HepG2 (cell line): ENCODE measurements around the gene CLIC5. TPM values are rescaled to one million over a fixed set of nuclear protein-coding genes. Genes with fewer than 3 reads are reported as not detected.

Source experiments
- ATAC-seq: fragments of 200-7000 bp; cut with Tn5 transposase; 3 replicates; pipeline ENCODE4 v1.9.1; 2020; ENCODE audit warnings: mild to moderate bottlenecking, moderate library complexity
- BruUV-seq: library from RNA; stranded (reverse); fragments of 400-500 nt; replicated peaks from 2 replicates; lab custom pipeline; 2021; lab: Mats Ljungman, UMichigan
- CTCF ChIA-PET: fragments of 300-600 bp; formaldehyde crosslinking; extraction: SDS; loops from one replicate; lab custom pipeline; 2021; ENCODE audit warnings: low total read pairs, inconsistent platforms, low intra/inter-chr PET ratio; lab: Yijun Ruan, JAX
- POLR2A ChIA-PET: fragments of 350-600 bp; sonication (Branson Sonifier 250); formaldehyde crosslinking; loops from one replicate; lab custom pipeline; 2020; ENCODE audit warnings: antibody characterized with exemption, inconsistent platforms; lab: Yijun Ruan, JAX
- DNase-seq: peaks from one replicate; pipeline ENCODE4 v3.0.0-alpha.2; 2015; ENCODE audit warnings: low spot score
- FAIRE-seq: peaks from 3 replicates; lab custom pipeline; 2011; peaks lifted over from hg19 to GRCh38; lab: Jason Lieb, UNC
- H2AFZ ChIP-seq: one replicate; pipeline ENCODE4 v1.6.1; 2011; ENCODE audit warnings: low read length, inconsistent platforms
- H3K27ac ChIP-seq: fragments of 300-600 bp; 3 replicates; pipeline ENCODE4 v1.8.0; 2011; ENCODE audit warnings: mixed run types, mild to moderate bottlenecking, mixed read lengths, low read length, inconsistent platforms; ENCODE audit not compliant: insufficient read depth; ENCODE audit errors: extremely low read length
- H3K27me3 ChIP-seq, 2 experiments: fragments of 200-600 bp in 1 of 2; 2 replicates in 1 of 2; 3 replicates in 1 of 2; pipeline versions ENCODE4 v1.6.0 to v1.8.0; 2011; ENCODE audit warnings: low read length in 2 of 2, mild to moderate bottlenecking in 2 of 2, moderate library complexity in 2 of 2, inconsistent platforms in 1 of 2; ENCODE audit not compliant: insufficient read depth in 2 of 2, control insufficient read depth in 1 of 2
- H3K36me3 ChIP-seq, 2 experiments: fragments of 200-600 bp in 1 of 2; replicated peaks in 1 of 2; 2 replicates in 1 of 2; 3 replicates in 1 of 2; pipeline versions ENCODE4 v1.5.1 to v1.8.0; 2011; ENCODE audit warnings: low read length in 2 of 2, inconsistent platforms in 1 of 2; ENCODE audit not compliant: insufficient read depth in 2 of 2, control insufficient read depth in 1 of 2
- H3K4me1 ChIP-seq: 2 replicates; pipeline ENCODE4 v1.5.1; 2012; ENCODE audit warnings: low read length, inconsistent platforms; ENCODE audit not compliant: insufficient read depth
- H3K4me2 ChIP-seq: 2 replicates; pipeline ENCODE4 v1.6.0; 2011; ENCODE audit warnings: low read depth, low read length, inconsistent platforms
- H3K4me3 ChIP-seq, 3 experiments: fragments of 200-600 bp in 1 of 3; sonication (generic), shearing (Covaris generic) in 1 of 3; replicated peaks in 1 of 3; 2 replicates each; pipeline ENCODE4 v1.5.1; 2011 to 2016; ENCODE audit warnings: low read length in 3 of 3, inconsistent platforms in 2 of 3, low read depth in 2 of 3, mild to moderate bottlenecking in 2 of 3, control low read depth in 1 of 3, mixed read lengths in 1 of 3; ENCODE audit not compliant: insufficient read depth in 1 of 3
- H3K79me2 ChIP-seq: one replicate; pipeline ENCODE4 v1.6.1; 2011; ENCODE audit warnings: low read length, inconsistent platforms; ENCODE audit not compliant: insufficient read depth
- H3K9ac ChIP-seq: 2 replicates; pipeline ENCODE4 v1.6.0; 2011; ENCODE audit warnings: mild to moderate bottlenecking, low read depth, low read length, inconsistent platforms; ENCODE audit not compliant: insufficient read depth
- H3K9me3 ChIP-seq: 2 replicates; pipeline ENCODE4 v1.5.1; 2012; ENCODE audit warnings: mild to moderate bottlenecking, low read length
- H4K20me1 ChIP-seq: 2 replicates; pipeline ENCODE4 v1.6.0; 2011; ENCODE audit warnings: inconsistent platforms, mild to moderate bottlenecking, low read length, moderate library complexity; ENCODE audit not compliant: insufficient read depth
- ATRX ChIP-seq: sonication (generic); formaldehyde crosslinking; IDR thresholded peaks from 2 replicates; pipeline ENCODE4 v1.4.0; 2020; ENCODE audit warnings: missing genetic modification reagents, borderline replicate concordance
- EZH2 ChIP-seq: conservative IDR thresholded peaks from 2 replicates; pipeline ENCODE4 v1.6.1; 2012; ENCODE audit warnings: mild to moderate bottlenecking, low read depth, low read length, moderate library complexity
- FOXC1 ChIP-seq: sonication (generic); formaldehyde crosslinking; IDR thresholded peaks from 2 replicates; pipeline ENCODE4 v1.8.0; 2022; ENCODE audit warnings: mild to moderate bottlenecking, missing genetic modification reagents, borderline replicate concordance
- HNRNPK ChIP-seq: fragments of 200-400 bp; formaldehyde crosslinking; IDR thresholded peaks from 2 replicates; pipeline ENCODE4 v1.6.1; 2018; ENCODE audit warnings: low read length, low read depth, moderate library complexity, mild to moderate bottlenecking; ENCODE audit not compliant: poor library complexity, severe bottlenecking
- NONO ChIP-seq, 2 experiments: fragments of 450-650 bp in 1 of 2; sonication (generic) in 1 of 2; formaldehyde crosslinking in 1 of 2; IDR thresholded peaks in 1 of 2; conservative IDR thresholded peaks in 1 of 2; 2 replicates each; pipeline versions ENCODE4 v1.6.1 to v1.8.0; 2017 to 2022; ENCODE audit warnings: mild to moderate bottlenecking in 1 of 2, missing genetic modification reagents in 1 of 2, moderate library complexity in 1 of 2
- PCBP1 ChIP-seq: fragments of 200-400 bp; formaldehyde crosslinking; IDR thresholded peaks from 2 replicates; pipeline ENCODE4 v1.6.1; 2017; ENCODE audit warnings: mild to moderate bottlenecking, low read depth, low read length, borderline replicate concordance
- PCBP2 ChIP-seq: fragments of 200-400 bp; formaldehyde crosslinking; optimal IDR thresholded peaks from 2 replicates; pipeline ENCODE3; 2018; ENCODE audit warnings: low read length, low read depth; ENCODE audit not compliant: poor library complexity, severe bottlenecking
- SALL2 ChIP-seq: sonication (generic); formaldehyde crosslinking; IDR thresholded peaks from 2 replicates; pipeline ENCODE4 v1.8.1; 2023; ENCODE audit warnings: mild to moderate bottlenecking, missing genetic modification reagents, inconsistent platforms
- SMAD9 ChIP-seq: sonication (generic); formaldehyde crosslinking; IDR thresholded peaks from 2 replicates; pipeline ENCODE4 v1.5.1; 2020; ENCODE audit warnings: mild to moderate bottlenecking, missing genetic modification reagents
- SP140L ChIP-seq: sonication (generic); formaldehyde crosslinking; IDR thresholded peaks from 2 replicates; pipeline ENCODE4 v1.4.0; 2020; ENCODE audit warnings: missing genetic modification reagents, borderline replicate concordance
- ZNF614 ChIP-seq: IDR thresholded peaks from 2 replicates; pipeline ENCODE4 v1.6.1; 2018; ENCODE audit warnings: missing biosample characterization, missing genetic modification reagents, inconsistent platforms, borderline replicate concordance
- ZNF652 ChIP-seq: IDR thresholded peaks from 2 replicates; pipeline ENCODE4 v1.6.1; 2016; ENCODE audit warnings: low read depth, borderline replicate concordance
- ZNF781 ChIP-seq: sonication (generic); formaldehyde crosslinking; IDR thresholded peaks from 2 replicates; pipeline ENCODE4 v1.5.1; 2020; ENCODE audit warnings: borderline replicate concordance, mild to moderate bottlenecking, missing genetic modification reagents; ENCODE audit errors: not compliant biosample characterization
- ZNF816 ChIP-seq: sonication (generic); formaldehyde crosslinking; IDR thresholded peaks from 2 replicates; pipeline ENCODE4 v1.8.0; 2022; ENCODE audit warnings: missing genetic modification reagents, mild to moderate bottlenecking, borderline replicate concordance
- ZSCAN21 ChIP-seq: sonication (generic); formaldehyde crosslinking; IDR thresholded peaks from 2 replicates; pipeline ENCODE4 v1.8.0; 2022; ENCODE audit warnings: mild to moderate bottlenecking, missing genetic modification reagents, moderate library complexity, borderline replicate concordance
- WGBS: methylation state at CpG from one replicate; pipeline ENCODE4 v1.1.6; 2017; ENCODE audit warnings: low lambda C conversion rate; 5-methylcytosine and 5-hydroxymethylcytosine counted together
- in situ Hi-C: cut with HindIII; loops from 2 replicates; pipeline ENCODE4 v1.10.0; 2017; ENCODE audit warnings: low pct_unique_long_range_greater_than_20kb; ENCODE audit not compliant: extremely low pct_ligation_motif_present
- intact Hi-C: fragments of 100-400 bp; cut with micrococcal nuclease; formaldehyde crosslinking; loops from one replicate; pipeline ENCODE4 v1.10.0; 2022; ENCODE audit not compliant: unreplicated experiment
- polyA plus RNA-seq, 8 experiments: library from polyadenylated mRNA; depleted of rRNA in 3 of 8; stranded (reverse) in 7 of 8; unstranded in 1 of 8; fragments of >200 nt; fragmentation: Illumina TruSeq in 4 of 8; extraction: Trizol in 4 of 8; gene quantifications; 2 replicates each; pipeline versions ENCODE4 v1.2.1 to v1.2.3, GENCODE V29; 2011 to 2016; ENCODE audit warnings: low read depth in 4 of 8, missing spikeins in 1 of 8, mixed read lengths in 1 of 8; ENCODE audit not compliant: insufficient read depth in 1 of 8
- total RNA-seq, 5 experiments: library from RNA; depleted of rRNA; stranded (reverse); fragments of >200 nt; fragmentation: Illumina TruSeq; extraction: Trizol; gene quantifications; 2 replicates each; pipeline ENCODE4 v1.2.3, GENCODE V29; 2016; ENCODE audit warnings: low read depth in 1 of 5

CLIC5 gene
- total and polyA plus RNA-seq, 2 of the 13 experiments (the other 11 are each of a cell fraction or from before 2014, with no cell fraction given): not detected

GRCh38 chr6:46016063-46016608 lies 476 bp upstream of the CLIC5 start:
- H3K4me2 ChIP-seq: peak overlapping the region; percentile 70; the same call in 1 of the 2 replicates
- ChIA-PET CTCF (no interaction called here), POLR2A (no interaction called here)
- DNase-seq (no peak), ATAC-seq (no peak), FAIRE-seq (no peak)
- H3K9me3 ChIP-seq: 0 out of 2 replicates have a peak, but pooled peaks cover 4% of the 10 kb centered on the region
- H3K27me3 ChIP-seq: peaks cover 0 to 48% of the 10 kb centered on the region in 2 experiments; a peak in 4 of 5 replicates
- intact Hi-C loops (no loop called here), in situ Hi-C loops (no loop called here)
- no peak for TF ChIP-seq SP140L (CRISPR knock-in tag)
- peak; percentile 91; the same call in 1 of the 2 replicates for TF ChIP-seq PCBP1
- peak; percentile 100 for TF ChIP-seq HNRNPK
- no peak for TF ChIP-seq ZNF652 (CRISPR knock-in tag)
- peak; percentile 96 for TF ChIP-seq PCBP2
- H3K79me2 ChIP-seq: no peaks in the 10 kb centered on the region
- no peak overlapping the region for H3K27ac ChIP-seq
- H3K4me1 ChIP-seq: peaks cover 18% of the 10 kb centered on the region
- no TSS peak for BruUV-seq
- WGBS: 44% methylated on average over 8 of the region's 8 CpGs
- H3K36me3 ChIP-seq: no peaks in the 10 kb centered on the region
- H4K20me1 ChIP-seq: no peaks in the 10 kb centered on the region
- H3K9ac ChIP-seq: no peak overlapping the region
- H2AFZ ChIP-seq: no peak overlapping the region
- peak overlapping the region in 1 of 3 experiments; percentile 65; a peak in 1 of 6 replicates for H3K4me3 ChIP-seq

- 0 out of 2 replicates have a peak, but pooled peaks cover 4% of the 10 kb centered on the region for H3K9me3 ChIP-seq
- no peak overlapping the region for H3K9ac ChIP-seq
- ChIA-PET CTCF (no interaction called here), POLR2A (no interaction called here)
- no peaks in the 10 kb centered on the region for H4K20me1 ChIP-seq
- TF ChIP-seq SALL2 (CRISPR knock-in tag) (no peak), ZNF614 (no peak), EZH2 (peak; percentile 97), SMAD9 (no peak), FOXC1 (CRISPR knock-in tag) (no peak), ZSCAN21 (CRISPR knock-in tag) (no peak), NONO (IDR thresholded peaks at IDR 0.05) (no peak), NONO (CRISPR knock-in tag; conservative IDR thresholded peaks at IDR 0.05) (no peak), ATRX (CRISPR knock-in tag) (no peak), ZNF781 (CRISPR knock-in tag) (peak; percentile 13), ZNF816 (CRISPR knock-in tag) (no peak)
- H3K27ac ChIP-seq: no peak overlapping the region
- WGBS: 15% methylated on average over 21 of the region's 21 CpGs
- ATAC-seq (peak; percentile 21; the same call in 2 of the 3 replicates), DNase-seq (no peak), FAIRE-seq (no peak)
- peaks cover 0 to 48% of the 10 kb centered on the region in 2 experiments; a peak in 4 of 5 replicates for H3K27me3 ChIP-seq
- H3K4me2 ChIP-seq: peak overlapping the region; percentile 70
- no peaks in the 10 kb centered on the region for H3K79me2 ChIP-seq
- no peaks in the 10 kb centered on the region for H3K36me3 ChIP-seq
- H2AFZ ChIP-seq: no peak overlapping the region
- no TSS peak for BruUV-seq
- intact Hi-C loops (no loop called here), in situ Hi-C loops (no loop called here)
- peaks cover 18% of the 10 kb centered on the region for H3K4me1 ChIP-seq
- peak overlapping the region in 1 of 3 experiments; percentile 65; a peak in 3 of 6 replicates for H3K4me3 ChIP-seq
Observed at GRCh38 chr6:46014511-46015118, 1.0 kb downstream of the CLIC5 start.
